Stomach (tissue), 9 donors: ENCODE measurements around the gene CNOT1. TPM values are rescaled to one million over a fixed set of nuclear protein-coding genes. Genes with fewer than 3 reads are reported as not detected.

Experiments used
- DNase-seq, 2 donors: peaks; one replicate each; pipeline versions ENCODE4 v3.0.0 to v3.0.0-alpha.2; 2013 to 2019
- H3K27ac ChIP-seq, 5 donors: fragments of 200-600 bp in 4 of 5; sonication (generic) in 4 of 5; one replicate each; pipeline ENCODE4 v1.5.1; 2013 to 2019; ENCODE audit warnings: mild to moderate bottlenecking in 1 of 5, moderate library complexity in 1 of 5
- H3K27me3 ChIP-seq, 3 donors: fragments of 200-600 bp; sonication (generic); one replicate each; pipeline ENCODE4 v1.5.1; 2017 to 2019; ENCODE audit warnings: mixed run types in 1 of 3
- H3K36me3 ChIP-seq, 4 donors: fragments of 200-600 bp; sonication (generic); 1 replicate in 3 of 4; 2 replicates in 1 of 4; pipeline ENCODE4 v1.5.1; 2016 to 2019
- H3K4me1 ChIP-seq, 4 donors: fragments of 200-600 bp; sonication (generic); one replicate each; pipeline ENCODE4 v1.5.1; 2016 to 2019
- H3K4me3 ChIP-seq, 4 donors: fragments of 200-600 bp; sonication (generic) in 3 of 4; one replicate each; pipeline ENCODE4 v1.5.1; 2016 to 2019; ENCODE audit warnings: mild to moderate bottlenecking in 1 of 4
- H3K9me3 ChIP-seq, 4 donors: fragments of 200-600 bp; sonication (generic); one replicate each; pipeline ENCODE4 v1.5.1; 2016 to 2019
- CTCF ChIP-seq, 7 experiments: fragments of 450-650 bp in 4 of 7; fragments of 200-600 bp in 3 of 7; sonication (generic) in 3 of 7; IDR thresholded peaks; one replicate each; pipeline ENCODE4 v1.5.1; 2016 to 2019; ENCODE audit warnings: antibody characterized with exemption in 7 of 7, control low read depth in 2 of 7, mild to moderate bottlenecking in 1 of 7
- EP300 ChIP-seq: sonication (generic); formaldehyde crosslinking; IDR thresholded peaks from one replicate; pipeline ENCODE4 v1.6.1; 2017; ENCODE audit warnings: antibody characterized with exemption
- POLR2A ChIP-seq, 4 donors: fragments of 450-650 bp; IDR thresholded peaks; one replicate each; pipeline ENCODE4 v1.6.1; 2016; ENCODE audit warnings: antibody characterized with exemption in 4 of 4, control low read depth in 2 of 4, mild to moderate bottlenecking in 1 of 4, moderate library complexity in 1 of 4
- POLR2AphosphoS5 ChIP-seq, 3 donors: sonication (generic); formaldehyde crosslinking; IDR thresholded peaks; one replicate each; pipeline ENCODE4 v1.6.1; 2016; ENCODE audit warnings: antibody characterized with exemption in 3 of 3
- WGBS, 5 donors: extraction: QIAGEN DNeasy Blood & Tissue Kit in 3 of 5; methylation state at CpG; one replicate each; pipeline versions ENCODE4 v1.1.5 to v1.1.7; 2013 to 2018; 5-methylcytosine and 5-hydroxymethylcytosine counted together
- intact Hi-C: fragments of 100-400 bp; cut with DNase I; formaldehyde crosslinking; loops from one replicate; pipeline ENCODE4 v1.15.1; 2023; ENCODE audit warnings: low total_unique reads
- polyA plus RNA-seq, 3 donors: library from polyadenylated mRNA; stranded (reverse); fragments of 200-250 nt; gene quantifications; one replicate each; pipeline ENCODE4 v1.2.3, GENCODE V29; 2013
- small RNA-seq, 4 donors: library from RNA; depleted of rRNA; stranded (forward); fragments of <200 nt; gene quantifications; one replicate each; pipeline ENCODE3, GENCODE V24; 2016
- total RNA-seq, 5 donors: library from RNA; depleted of rRNA; stranded (reverse); fragments of >200 nt; gene quantifications; one replicate each; pipeline versions ENCODE4 v1.1.0 to v1.2.3, GENCODE V29; 2014 to 2016
- donor health status: healthy with polysubstance abuse.
- donor health status: Bipolar disorder and iron deficiency.
- donor health status: healthy.

Gene CNOT1
- total and polyA plus RNA-seq, 8 donors, result 39.9 to 282 (median 136) TPM

DNA sequence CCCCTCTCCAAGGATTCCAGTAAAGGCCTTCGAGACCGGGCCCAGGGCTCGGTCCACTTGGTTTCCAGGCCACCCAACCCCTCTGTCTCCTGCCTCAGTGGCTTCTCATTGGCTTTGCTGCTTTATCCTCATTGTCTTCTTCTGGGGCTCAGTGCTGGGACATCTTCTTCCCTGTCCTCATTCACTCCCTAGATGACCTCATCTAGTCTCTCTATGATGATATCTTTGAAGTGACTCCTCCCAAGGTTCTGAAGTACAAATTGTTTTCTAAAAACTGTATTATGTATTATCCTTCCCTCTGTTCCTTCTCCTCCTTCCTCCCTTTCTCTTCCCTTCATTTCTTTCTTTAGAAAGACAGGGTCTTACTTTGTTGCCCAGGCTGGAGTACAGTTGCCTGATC lies 156.8 kb downstream of the CNOT1 start:
- TF ChIP-seq EP300 (no peak), CTCF (IDR thresholded peaks at IDR 0.05) (no peak), POLR2AphosphoS5 (IDR thresholded peaks at IDR 0.05) (no peak), POLR2A (IDR thresholded peaks at IDR 0.05) (no peak)
- Histone ChIP-seq H3K9me3 (no peaks in the 10 kb centered on the region), H3K27ac (no peak overlapping the region), H3K4me1 (no peaks in the 10 kb centered on the region), H3K27me3 (peaks cover 2 to 46% (median 15%) of the 10 kb centered on the region in 3 donors), H3K36me3 (no peaks in the 10 kb centered on the region), H3K4me3 (no peak overlapping the region)
- 88 to 95% (median 93%) methylated on average over 3 of the region's 3 CpGs for WGBS, 5 donors
- intact Hi-C loops, result no loop called here
- no peak for DNase-seq

GRCh38 chr16:58472266-58472665 lies 157.4 kb downstream of the CNOT1 start:
- Histone ChIP-seq H3K27ac (no peak overlapping the region), H3K4me1 (no peaks in the 10 kb centered on the region), H3K36me3 (no peaks in the 10 kb centered on the region), H3K9me3 (no peaks in the 10 kb centered on the region), H3K4me3 (no peak overlapping the region), H3K27me3 (peaks cover 4 to 52% (median 19%) of the 10 kb centered on the region in 3 donors)
- no peak for DNase-seq
- TF ChIP-seq POLR2A (IDR thresholded peaks at IDR 0.05) (no peak), EP300 (no peak), CTCF (IDR thresholded peaks at IDR 0.05) (no peak), POLR2AphosphoS5 (IDR thresholded peaks at IDR 0.05) (no peak)
- WGBS, 5 donors, result 84 to 89% (median 86%) methylated on average over 7 to 9 of the region's 9 CpGs
- intact Hi-C loops, result no loop called here

DNA sequence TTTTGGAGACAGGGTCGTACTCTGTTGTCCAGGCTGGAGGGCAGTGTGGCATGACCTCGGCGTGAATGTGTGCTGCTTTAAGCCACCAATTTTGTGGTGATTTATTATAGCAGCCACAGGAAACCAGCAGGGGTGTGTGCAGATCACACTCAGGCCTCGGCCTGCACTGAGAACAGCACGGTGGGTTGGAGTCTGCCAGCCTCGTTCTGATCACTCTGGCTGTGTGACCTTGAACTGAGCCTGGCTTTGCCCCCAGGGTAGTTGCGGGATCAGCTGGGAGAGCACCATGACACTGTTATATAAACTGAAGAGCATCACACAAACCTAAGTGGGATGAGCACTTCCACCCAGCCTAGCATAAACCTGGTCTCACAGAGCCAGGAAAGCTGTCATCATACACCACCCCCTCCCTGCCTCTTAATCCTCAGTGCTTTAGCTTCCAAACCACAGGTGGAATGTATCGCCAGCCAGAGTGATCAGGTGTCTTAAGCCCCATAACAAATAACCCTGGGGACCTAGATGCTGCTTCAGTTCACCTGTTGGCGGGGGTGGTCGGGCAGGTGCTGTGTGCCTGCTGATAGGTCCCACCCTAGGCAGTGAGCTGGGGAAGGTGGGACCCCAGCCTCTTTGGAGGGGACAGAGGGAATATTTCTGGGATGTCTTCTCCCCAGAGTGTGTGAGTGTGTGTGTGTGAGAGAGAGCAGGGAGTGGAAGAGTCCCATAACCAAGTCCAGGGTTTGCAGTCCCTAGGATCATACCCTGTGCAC lies 158.2 kb downstream of the CNOT1 start:
- H3K36me3 ChIP-seq, result no peaks in the 10 kb centered on the region
- no peak overlapping the region for H3K4me3 ChIP-seq
- 48 to 74% (median 69%) methylated on average over 10 of the region's 10 CpGs for WGBS, 5 donors
- no peak overlapping the region for H3K27ac ChIP-seq
- intact Hi-C loops, result no loop called here
- H3K9me3 ChIP-seq, result no peaks in the 10 kb centered on the region
- TF ChIP-seq EP300 (no peak), CTCF (IDR thresholded peaks at IDR 0.05) (no peak), POLR2A (IDR thresholded peaks at IDR 0.05) (no peak), POLR2AphosphoS5 (IDR thresholded peaks at IDR 0.05) (no peak)
- no peak for DNase-seq
- H3K4me1 ChIP-seq, result no peaks in the 10 kb centered on the region
- peaks cover 4 to 61% (median 28%) of the 10 kb centered on the region in 3 donors for H3K27me3 ChIP-seq

Small RNA genes within 50 kb of the gene (small RNA-seq; reads per million reads assigned to genes)
- gene RNU6-103P (0 reads per million in 4 donors), gene SNORA46 (62.1 to 192 (median 160) reads per million in 4 donors), gene SNORA50A (0 reads per million in 4 donors)

Other genes starting within 250 kb of the CNOT1 start
- gene GINS3, start 237.4 kb downstream of the CNOT1 start, total RNA-seq, result 1 to 10 TPM in 3 of 5 donors, under 1 TPM in 1, not detected in 1; 0.58 to 4.9 (median 3.7) TPM
- gene GINS3, start 237.4 kb downstream of the CNOT1 start, polyA plus RNA-seq, result 1 to 10 TPM; 4.5 to 4.7 (median 4.6) TPM
- 10 to 100 TPM in 4 of 5 donors, 1 to 10 TPM in 1; 3.2 to 48.7 (median 20.1) TPM for gene NDRG4, start 129.7 kb downstream of the CNOT1 start, total RNA-seq
- 10 to 100 TPM in 1 of 3 donors, 1 to 10 TPM in 2; 1.9 to 12.4 (median 4.8) TPM for gene NDRG4, start 129.7 kb downstream of the CNOT1 start, polyA plus RNA-seq
- gene SETD6, start 114.3 kb downstream of the CNOT1 start, total RNA-seq, result 100 to 1,000 TPM in 1 of 5 donors, 10 to 100 TPM in 4; 13.0 to 209 (median 68.0) TPM
- 10 to 100 TPM in 1 of 3 donors, 1 to 10 TPM in 2; 7.7 to 14.7 (median 8.9) TPM for gene SETD6, start 114.3 kb downstream of the CNOT1 start, polyA plus RNA-seq
- gene SLC38A7, start 54.9 kb upstream of the CNOT1 start, total RNA-seq, result 10 to 100 TPM in 2 of 5 donors, 1 to 10 TPM in 2, under 1 TPM in 1; 0.87 to 35.6 (median 9.1) TPM
- 1 to 10 TPM; 1.4 to 3.4 (median 2.9) TPM for gene SLC38A7, start 54.9 kb upstream of the CNOT1 start, polyA plus RNA-seq
- 10 to 100 TPM; 45.7 to 96.9 (median 72.9) TPM for gene GOT2, start 104.5 kb upstream of the CNOT1 start, total RNA-seq
- 10 to 100 TPM; 43.7 to 60.3 (median 52.2) TPM for gene GOT2, start 104.5 kb upstream of the CNOT1 start, polyA plus RNA-seq